Measurements from ENCODE around the gene ANKK1. TPM values are rescaled to one million over a fixed set of nuclear protein-coding genes. Genes with fewer than 3 reads are reported as not detected.

Gene ANKK1
- 0.14 TPM in 1 of 2 replicates, not detected in the other for total RNA-seq

GRCh38 chr11:113387605-113388211 lies at the start of gene ANKK1:
ANKK1 (plus strand) TSS chr11:113387779; CDS start chr11:113387885, 106 bp downstream.
- intact Hi-C loops (cut with micrococcal nuclease) = no loop called here

GRCh38 chr11:113338730-113339129 lies 48.8 kb upstream of the ANKK1 start:
- intact Hi-C loops (cut with micrococcal nuclease) = no loop called here

- intact Hi-C loops (cut with micrococcal nuclease) = no loop called here
These were observed 47.5 kb upstream of the ANKK1 start for GRCh38 chr11:113339929-113340589.

- intact Hi-C loops (cut with micrococcal nuclease) = no loop called here
These were observed 46.0 kb upstream of the ANKK1 start for GRCh38 chr11:113341388-113342165.

- intact Hi-C loops (cut with micrococcal nuclease) = no loop called here
These were observed 41.6 kb upstream of the ANKK1 start for GRCh38 chr11:113345978-113346377.

GRCh38 chr11:113349528-113349927 lies 38.1 kb upstream of the ANKK1 start:
- intact Hi-C loops (cut with micrococcal nuclease) = no loop called here

- intact Hi-C loops (cut with micrococcal nuclease) = no loop called here
These were observed 37.1 kb upstream of the ANKK1 start for GRCh38 chr11:113350336-113351067.

- intact Hi-C loops (cut with micrococcal nuclease) = no loop called here
These were observed 36.5 kb upstream of the ANKK1 start for GRCh38 chr11:113351068-113351450.

- intact Hi-C loops (cut with micrococcal nuclease) = no loop called here
These were observed 36.1 kb upstream of the ANKK1 start for GRCh38 chr11:113351480-113351879.

- intact Hi-C loops (cut with micrococcal nuclease) = no loop called here
These were observed 31.4 kb upstream of the ANKK1 start for GRCh38 chr11:113356203-113356602.

GRCh38 chr11:113363406-113363805 lies 24.2 kb upstream of the ANKK1 start:
- intact Hi-C loops (cut with micrococcal nuclease) = no loop called here

GRCh38 chr11:113363996-113364641 lies 23.5 kb upstream of the ANKK1 start:
- intact Hi-C loops (cut with micrococcal nuclease) = no loop called here

- intact Hi-C loops (cut with micrococcal nuclease) = no loop called here
These were observed 21.7 kb upstream of the ANKK1 start for GRCh38 chr11:113365895-113366294.

GRCh38 chr11:113369411-113369810 lies 18.2 kb upstream of the ANKK1 start:
- intact Hi-C loops (cut with micrococcal nuclease) = no loop called here

- intact Hi-C loops (cut with micrococcal nuclease) = no loop called here
These were observed 16.9 kb upstream of the ANKK1 start for GRCh38 chr11:113370634-113371033.

- intact Hi-C loops (cut with micrococcal nuclease) = no loop called here
These were observed 15.3 kb upstream of the ANKK1 start for GRCh38 chr11:113372309-113372708.

- intact Hi-C loops (cut with micrococcal nuclease) = no loop called here
These were observed 14.3 kb upstream of the ANKK1 start for GRCh38 chr11:113373306-113373705.

- intact Hi-C loops (cut with micrococcal nuclease) = no loop called here
These were observed 13.5 kb upstream of the ANKK1 start for GRCh38 chr11:113373981-113374560.

- intact Hi-C loops (cut with micrococcal nuclease) = no loop called here
These were observed 12.2 kb upstream of the ANKK1 start for GRCh38 chr11:113375402-113375801.

- intact Hi-C loops (cut with micrococcal nuclease) = no loop called here
These were observed 11.4 kb upstream of the ANKK1 start for GRCh38 chr11:113376156-113376555.
